ENCODE measurements around the gene DNAAF1.
"Not testable (repeated sequence)": the region's sequence is repeated elsewhere in the genome, so short reads cannot be mapped to it uniquely, and the experiment has no call there.

DNAAF1 gene

DNA sequence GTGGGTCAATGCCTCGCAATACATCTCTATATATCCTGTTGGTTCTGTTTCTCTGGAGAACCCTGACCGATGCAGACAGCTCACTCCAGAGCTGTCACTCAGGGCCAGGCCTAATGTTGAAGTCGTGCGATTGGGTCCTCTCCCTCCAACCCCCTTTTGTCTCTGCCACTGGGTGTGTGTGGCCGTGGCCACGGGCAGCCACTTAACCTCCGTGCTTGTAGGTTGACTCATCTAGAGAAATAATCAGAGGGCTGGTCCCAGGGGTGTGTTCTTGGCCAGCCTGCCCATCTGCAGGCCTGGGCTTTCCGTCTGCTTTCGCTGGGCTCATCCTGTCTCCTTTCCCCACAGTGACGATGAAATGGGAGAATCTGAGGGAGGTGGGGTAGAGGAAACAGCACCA lies 53.3 kb downstream of the DNAAF1 start:
- DNase-seq (ENCODE audit: insufficient read length, low spot score) (no peak), FAIRE-seq (no peak)
- no peak for TF ChIP-seq SPI1 (IDR thresholded peaks at IDR 0.05; ENCODE audit: low read depth, low read length)
- no peak for TF ChIP-seq TAF1 (IDR thresholded peaks at IDR 0.05; ENCODE audit: low read depth, low read length)
- TF ChIP-seq POLR2A (IDR thresholded peaks at IDR 0.05; ENCODE audit: low read depth, low read length): no peak
- no peak for TF ChIP-seq POLR2AphosphoS5 (IDR thresholded peaks at IDR 0.05; ENCODE audit: low read depth, low read length)

DNA sequence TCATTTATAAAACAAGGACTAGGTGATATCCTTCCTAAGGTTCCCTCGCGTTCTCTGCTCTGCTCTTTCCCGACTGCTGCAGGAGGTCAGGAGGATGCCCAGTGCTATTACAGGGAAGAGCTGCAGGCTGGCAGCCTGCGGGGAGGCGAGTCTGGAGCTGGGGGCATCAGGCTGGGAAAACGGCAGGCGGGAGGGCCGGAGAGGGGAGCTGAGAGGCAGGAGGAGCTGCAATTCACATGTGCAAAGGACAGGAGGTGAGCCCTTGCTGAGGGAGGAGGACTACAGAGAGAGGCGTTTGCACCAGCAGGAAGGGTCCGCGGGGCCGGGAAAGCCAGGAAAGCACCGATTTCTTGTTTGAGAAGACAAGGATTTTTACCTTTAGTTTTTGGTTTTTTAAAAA lies 54.0 kb downstream of the DNAAF1 start:
- FAIRE-seq: no peak
- no peak for DNase-seq (ENCODE audit: insufficient read length, low spot score)
- TF ChIP-seq POLR2A (IDR thresholded peaks at IDR 0.05; ENCODE audit: low read depth, low read length): no peak
- TF ChIP-seq POLR2AphosphoS5 (IDR thresholded peaks at IDR 0.05; ENCODE audit: low read depth, low read length): no peak
- TF ChIP-seq PAX5 (IDR thresholded peaks at IDR 0.05; ENCODE audit: insufficient read depth, low read length, severe bottlenecking): no peak
- TF ChIP-seq SPI1 (IDR thresholded peaks at IDR 0.05; ENCODE audit: low read depth, low read length): no peak
- no peak for TF ChIP-seq POU2F2 (IDR thresholded peaks at IDR 0.05; ENCODE audit: low read depth, low read length)
- no peak for TF ChIP-seq TAF1 (IDR thresholded peaks at IDR 0.05; ENCODE audit: low read depth, low read length)

DNA sequence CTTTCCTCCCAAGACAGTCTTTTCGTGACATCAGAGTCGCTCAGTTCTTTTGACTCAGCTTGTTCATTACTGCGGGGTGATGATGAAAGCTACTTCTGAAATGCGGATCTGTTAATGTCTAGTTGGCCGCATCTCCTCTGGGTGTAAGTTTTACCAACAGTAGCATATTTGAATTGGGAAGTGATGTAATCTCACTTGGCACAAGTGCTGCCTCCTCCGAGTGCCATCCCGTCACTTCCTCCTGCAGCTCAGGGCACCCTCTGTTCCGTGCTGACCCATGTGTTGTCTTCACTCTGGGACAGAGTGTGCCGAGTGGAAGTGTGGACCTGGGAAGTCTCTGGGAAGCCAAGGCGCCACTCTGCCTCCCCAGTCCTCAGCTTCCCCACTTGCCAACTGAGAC lies 54.8 kb downstream of the DNAAF1 start:
- DNase-seq (ENCODE audit: insufficient read length, low spot score) (no peak), FAIRE-seq (no peak)
- TF ChIP-seq POU2F2 (IDR thresholded peaks at IDR 0.05; ENCODE audit: low read depth, low read length) (no peak), SPI1 (IDR thresholded peaks at IDR 0.05; ENCODE audit: low read depth, low read length) (no peak), TAF1 (IDR thresholded peaks at IDR 0.05; ENCODE audit: low read depth, low read length) (no peak)

DNA sequence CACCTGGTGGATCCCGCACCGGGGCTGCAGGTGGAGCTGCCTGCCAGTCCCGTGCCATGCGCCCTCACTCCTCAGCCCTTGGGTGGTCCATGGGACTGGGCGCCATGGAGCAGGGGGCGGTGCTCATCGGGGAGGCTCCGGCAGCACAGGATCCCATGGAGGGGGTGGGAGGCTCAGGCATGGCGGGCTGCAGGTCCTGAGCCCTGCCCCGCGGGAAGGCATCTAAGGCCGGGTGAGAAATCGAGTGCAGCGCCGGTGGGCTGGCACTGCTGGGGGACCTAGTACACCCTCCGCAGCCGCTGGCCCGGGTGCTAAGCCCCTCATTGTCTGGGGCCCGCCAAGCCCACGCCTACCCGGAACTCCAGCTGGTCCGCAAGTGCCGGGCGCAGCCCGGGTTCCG lies 59.4 kb downstream of the DNAAF1 start:
- not testable (repeated sequence) for FAIRE-seq; DNase-seq (ENCODE audit: insufficient read length, low spot score)

DNA sequence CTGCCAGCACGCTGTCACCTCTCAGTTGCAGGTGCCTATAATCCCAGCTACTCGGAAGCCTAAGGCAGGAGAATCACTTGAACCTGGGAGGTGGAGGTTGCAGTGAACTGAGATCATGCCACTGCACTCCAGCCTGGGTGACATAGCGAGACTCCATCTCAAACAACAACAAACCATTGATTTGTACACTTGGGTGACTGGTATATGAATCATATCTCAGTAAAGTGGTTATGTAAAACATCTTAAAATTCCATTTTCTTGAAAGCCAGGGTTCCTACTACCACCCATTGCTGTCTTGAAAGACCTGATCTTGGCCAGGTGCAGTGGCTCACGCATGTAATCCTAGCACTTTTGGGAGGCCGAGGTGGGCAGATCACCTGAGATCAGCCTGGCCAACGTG lies 60.0 kb downstream of the DNAAF1 start:
- not testable (repeated sequence) for DNase-seq (ENCODE audit: insufficient read length, low spot score); FAIRE-seq

DNA sequence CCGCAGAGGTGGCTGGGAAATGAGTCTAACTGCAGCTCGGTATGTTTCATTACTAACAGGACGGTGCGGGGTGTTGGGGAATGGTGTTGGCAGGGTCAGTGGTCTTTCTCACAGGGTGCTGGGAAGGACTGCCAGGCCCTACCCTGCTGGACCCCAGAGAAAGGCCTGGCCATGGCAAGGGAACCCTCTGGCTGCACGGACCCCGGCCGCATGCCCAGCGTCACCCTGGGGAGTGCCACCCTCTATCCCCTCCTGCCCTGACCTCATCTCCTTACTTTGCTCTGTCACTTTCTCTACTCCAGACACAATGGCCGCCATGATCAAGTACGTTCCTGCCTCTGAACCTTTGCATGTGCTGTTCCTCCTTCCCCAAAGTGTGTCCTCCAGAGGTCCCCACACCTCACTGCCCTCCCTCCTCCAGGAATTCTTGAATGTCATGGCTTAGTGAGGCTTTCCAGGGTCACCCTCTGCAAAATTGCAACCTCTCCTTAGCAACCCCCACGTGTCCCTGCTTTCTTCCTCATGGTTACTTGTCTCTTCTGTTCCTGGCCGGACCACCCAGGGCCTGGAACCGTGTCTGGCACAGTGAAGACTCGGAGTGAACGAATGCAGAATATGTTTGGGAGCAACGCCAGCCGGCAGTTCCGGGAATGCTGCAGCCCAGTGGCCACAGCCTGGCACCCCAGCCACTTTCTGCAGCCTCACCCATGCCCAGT lies 61.0 kb downstream of the DNAAF1 start:
- TF ChIP-seq POLR2A (IDR thresholded peaks at IDR 0.05; ENCODE audit: low read depth, low read length): no peak
- no peak for TF ChIP-seq TAF1 (IDR thresholded peaks at IDR 0.05; ENCODE audit: low read depth, low read length)
- no peak for TF ChIP-seq SPI1 (IDR thresholded peaks at IDR 0.05; ENCODE audit: low read depth, low read length)
- no peak for TF ChIP-seq PAX5 (IDR thresholded peaks at IDR 0.05; ENCODE audit: insufficient read depth, low read length, severe bottlenecking)
- no peak for TF ChIP-seq POLR2AphosphoS5 (IDR thresholded peaks at IDR 0.05; ENCODE audit: low read depth, low read length)
- TF ChIP-seq POU2F2 (IDR thresholded peaks at IDR 0.05; ENCODE audit: low read depth, low read length): no peak
- DNase-seq (ENCODE audit: insufficient read length, low spot score) (no peak), FAIRE-seq (no peak)

DNA sequence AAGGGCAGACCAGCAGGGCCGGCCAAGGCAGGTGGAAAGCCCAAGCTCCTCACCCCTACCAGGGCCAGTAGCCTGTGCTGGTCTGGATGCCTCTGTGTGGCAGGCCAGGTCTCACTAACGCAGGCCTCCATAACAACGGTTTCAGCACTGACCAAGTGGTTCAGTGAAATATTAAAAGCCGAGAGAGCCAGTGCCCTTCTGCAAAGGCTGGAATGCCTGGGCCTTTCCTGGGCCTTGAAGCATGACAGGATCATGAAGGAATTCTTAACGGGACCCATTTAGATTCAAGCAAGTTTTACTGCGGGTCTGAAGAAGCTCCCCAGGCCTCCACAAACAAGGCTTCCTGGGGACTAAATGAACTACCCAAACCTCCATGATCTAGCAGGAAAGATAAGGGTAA lies 62.1 kb downstream of the DNAAF1 start:
- FAIRE-seq: no peak
- no peak for TF ChIP-seq POLR2A (IDR thresholded peaks at IDR 0.05; ENCODE audit: low read depth, low read length)
- no peak for TF ChIP-seq PAX5 (IDR thresholded peaks at IDR 0.05; ENCODE audit: insufficient read depth, low read length, severe bottlenecking)
- no peak for TF ChIP-seq POLR2AphosphoS5 (IDR thresholded peaks at IDR 0.05; ENCODE audit: low read depth, low read length)
- TF ChIP-seq SPI1 (IDR thresholded peaks at IDR 0.05; ENCODE audit: low read depth, low read length): no peak
- no peak for TF ChIP-seq POU2F2 (IDR thresholded peaks at IDR 0.05; ENCODE audit: low read depth, low read length)
- no peak for TF ChIP-seq TAF1 (IDR thresholded peaks at IDR 0.05; ENCODE audit: low read depth, low read length)
- no peak for DNase-seq (ENCODE audit: insufficient read length, low spot score)

DNA sequence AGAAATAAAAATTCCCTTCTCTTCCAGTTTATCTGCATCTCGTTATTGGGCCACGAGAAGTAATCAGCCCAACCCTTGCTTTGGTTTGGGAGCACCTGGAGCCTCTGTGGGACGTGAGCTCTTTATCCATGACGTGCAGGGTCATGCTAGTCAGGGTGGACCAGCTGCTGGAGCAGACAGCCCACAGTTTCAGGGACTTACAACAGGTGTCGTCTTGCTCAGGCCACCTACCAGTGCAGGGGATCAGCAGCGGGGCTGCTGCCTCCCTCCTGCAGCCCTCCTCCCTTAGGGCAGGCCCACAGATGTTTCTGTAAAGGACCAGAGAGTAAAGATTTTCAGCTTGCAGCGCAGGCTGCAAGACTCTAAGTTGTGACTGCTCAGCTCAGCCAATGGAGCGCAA lies 62.8 kb downstream of the DNAAF1 start:
- no peak for TF ChIP-seq POLR2A (IDR thresholded peaks at IDR 0.05; ENCODE audit: low read depth, low read length)
- no peak for TF ChIP-seq POLR2AphosphoS5 (IDR thresholded peaks at IDR 0.05; ENCODE audit: low read depth, low read length)
- TF ChIP-seq SPI1 (IDR thresholded peaks at IDR 0.05; ENCODE audit: low read depth, low read length): no peak
- no peak for FAIRE-seq
- DNase-seq (ENCODE audit: insufficient read length, low spot score): no peak

DNA sequence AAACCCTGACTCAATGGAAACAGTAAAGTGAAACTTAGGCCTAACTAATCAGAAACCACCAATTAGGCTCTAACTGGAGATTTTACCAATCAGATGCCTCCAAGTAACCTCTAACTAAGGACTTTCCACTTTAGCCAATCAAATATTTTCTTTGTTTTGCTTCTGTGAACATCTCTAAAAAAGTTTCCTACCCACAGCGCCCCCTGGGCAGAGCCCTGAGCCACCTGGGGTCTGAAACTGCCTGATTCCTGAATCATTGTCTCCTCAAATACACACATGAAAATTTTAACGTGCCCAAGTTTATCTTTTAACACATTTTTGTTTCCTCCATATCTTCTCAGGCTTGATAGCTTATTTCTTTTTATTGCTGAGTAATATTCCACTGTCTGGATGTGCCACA lies 64.9 kb downstream of the DNAAF1 start:
- TF ChIP-seq TAF1 (IDR thresholded peaks at IDR 0.05; ENCODE audit: low read depth, low read length): no peak
- no peak for TF ChIP-seq SPI1 (IDR thresholded peaks at IDR 0.05; ENCODE audit: low read depth, low read length)
- no peak for TF ChIP-seq PAX5 (IDR thresholded peaks at IDR 0.05; ENCODE audit: insufficient read depth, low read length, severe bottlenecking)
- DNase-seq (ENCODE audit: insufficient read length, low spot score): no peak
- FAIRE-seq: no peak

DNA sequence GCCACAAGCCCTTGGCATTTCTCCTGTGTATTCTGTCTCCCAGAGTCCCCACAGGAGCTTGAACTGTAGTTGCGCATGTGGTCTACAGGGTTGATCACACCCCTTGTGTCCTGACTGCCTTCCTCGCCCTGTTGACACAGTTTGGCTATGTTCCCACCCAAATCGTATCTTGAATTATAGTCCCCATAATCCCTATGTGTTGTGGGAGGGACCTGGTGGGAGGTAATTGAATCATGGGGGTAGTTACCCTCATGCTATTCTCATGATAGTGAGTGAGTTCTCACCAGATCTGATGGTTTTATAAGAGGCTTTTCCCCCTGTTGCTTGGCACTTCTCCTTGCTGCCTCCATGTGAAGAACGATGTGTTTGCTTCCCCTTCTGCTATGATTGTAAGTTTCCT lies 67.0 kb downstream of the DNAAF1 start:
- FAIRE-seq (no peak), DNase-seq (ENCODE audit: insufficient read length, low spot score) (no peak)
- TF ChIP-seq PAX5 (IDR thresholded peaks at IDR 0.05; ENCODE audit: insufficient read depth, low read length, severe bottlenecking) (no peak), TAF1 (IDR thresholded peaks at IDR 0.05; ENCODE audit: low read depth, low read length) (no peak), POLR2AphosphoS5 (IDR thresholded peaks at IDR 0.05; ENCODE audit: low read depth, low read length) (no peak), SPI1 (IDR thresholded peaks at IDR 0.05; ENCODE audit: low read depth, low read length) (no peak), POU2F2 (IDR thresholded peaks at IDR 0.05; ENCODE audit: low read depth, low read length) (no peak), POLR2A (IDR thresholded peaks at IDR 0.05; ENCODE audit: low read depth, low read length) (no peak)

DNA sequence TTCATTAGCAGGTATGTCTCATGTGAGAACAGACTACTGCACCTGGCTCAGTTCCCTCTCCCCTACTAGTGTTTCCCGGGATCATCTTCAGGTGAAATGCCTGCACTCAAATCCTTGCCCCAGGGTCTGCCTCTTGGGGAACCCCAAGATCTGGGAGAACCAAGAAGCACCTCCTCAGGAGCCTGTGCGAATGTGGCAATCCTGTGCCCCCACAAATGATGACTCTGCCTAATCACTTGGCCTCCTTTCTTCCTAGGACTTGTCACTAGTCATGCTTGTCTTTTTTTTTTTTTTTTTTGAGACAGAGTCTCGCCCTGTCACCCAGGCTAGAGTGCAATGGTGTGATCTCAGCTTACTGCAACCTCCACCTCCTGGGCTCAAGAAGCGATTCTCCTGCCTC lies 67.5 kb downstream of the DNAAF1 start:
- TF ChIP-seq POLR2AphosphoS5 (IDR thresholded peaks at IDR 0.05; ENCODE audit: low read depth, low read length): no peak
- TF ChIP-seq TAF1 (IDR thresholded peaks at IDR 0.05; ENCODE audit: low read depth, low read length): no peak
- TF ChIP-seq POLR2A (IDR thresholded peaks at IDR 0.05; ENCODE audit: low read depth, low read length): no peak
- TF ChIP-seq POU2F2 (IDR thresholded peaks at IDR 0.05; ENCODE audit: low read depth, low read length): no peak
- TF ChIP-seq SPI1 (IDR thresholded peaks at IDR 0.05; ENCODE audit: low read depth, low read length): no peak
- no peak for TF ChIP-seq PAX5 (IDR thresholded peaks at IDR 0.05; ENCODE audit: insufficient read depth, low read length, severe bottlenecking)
- no peak for DNase-seq (ENCODE audit: insufficient read length, low spot score)
- no peak for FAIRE-seq
